Hematopoietic multipotent progenitor cell treated with erythropoietin and hydrocortisone succinate and interleukin-3 and kit ligand, for 15 days (in vitro differentiated cells): ENCODE results near the gene ROR1.
"Not testable (repeated sequence)": the region's sequence is repeated elsewhere in the genome, so short reads cannot be mapped to it uniquely, and the experiment has no call there.

Experiments
- DNase-seq: peaks from one replicate; pipeline ENCODE4 v3.0.0-alpha.2; 2015; ENCODE audit warnings: low spot score

ROR1 gene

DNA sequence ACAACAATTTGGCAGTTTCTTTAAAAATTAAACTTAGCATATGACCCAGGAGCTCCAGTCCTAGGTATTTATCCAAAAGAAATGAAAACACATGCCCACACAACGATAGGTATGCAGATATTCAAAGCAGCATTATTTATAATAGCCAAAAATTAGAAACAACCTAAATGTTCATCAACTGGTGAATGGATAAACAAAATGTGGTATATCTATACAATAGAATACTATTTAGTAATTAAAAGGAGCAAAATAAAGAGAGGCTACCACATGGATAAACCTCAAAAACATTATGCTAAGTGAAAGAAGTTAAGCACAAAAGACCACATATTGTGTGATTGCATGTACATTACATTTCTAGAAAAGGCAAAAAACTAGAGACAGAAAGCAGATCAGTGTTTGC, 51.3 kb downstream of the ROR1 start:
- DNase-seq = no peak

GRCh38 chr1:63826246-63826861, 52.5 kb downstream of the ROR1 start:
- DNase-seq = not testable (repeated sequence)

- DNase-seq = no peak
Measured at GRCh38 chr1:63827411-63828321, 53.8 kb downstream of the ROR1 start.

GRCh38 chr1:63828322-63829044, 54.7 kb downstream of the ROR1 start:
- DNase-seq = no peak

GRCh38 chr1:63829349-63830327, 55.8 kb downstream of the ROR1 start:
- no peak for DNase-seq

GRCh38 chr1:63831409-63831808, 57.6 kb downstream of the ROR1 start:
- DNase-seq = no peak

- DNase-seq = no peak
Measured at GRCh38 chr1:63833363-63834119, 59.7 kb downstream of the ROR1 start.

DNA sequence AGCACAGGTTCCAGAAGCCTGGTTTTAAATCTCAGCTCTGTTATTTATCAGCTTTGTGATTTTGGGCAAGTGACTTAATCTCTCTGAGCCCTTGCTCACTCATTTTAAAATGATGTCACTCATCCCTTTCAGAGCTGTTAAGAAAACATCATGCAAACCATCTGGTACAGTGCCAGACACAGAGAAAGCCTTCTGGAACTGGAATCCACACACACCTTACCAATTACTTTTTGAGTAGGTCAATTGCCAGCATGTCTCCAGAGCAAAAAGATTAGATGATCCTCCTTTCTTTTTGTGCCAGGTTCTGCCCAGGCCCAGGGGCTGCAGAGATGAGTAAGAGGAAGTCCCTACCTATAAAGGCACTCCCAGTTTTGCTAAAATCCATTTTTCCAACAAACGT, 61.3 kb downstream of the ROR1 start:
- DNase-seq = no peak

- no peak for DNase-seq
Measured at GRCh38 chr1:63836374-63836773, 62.6 kb downstream of the ROR1 start.

DNA sequence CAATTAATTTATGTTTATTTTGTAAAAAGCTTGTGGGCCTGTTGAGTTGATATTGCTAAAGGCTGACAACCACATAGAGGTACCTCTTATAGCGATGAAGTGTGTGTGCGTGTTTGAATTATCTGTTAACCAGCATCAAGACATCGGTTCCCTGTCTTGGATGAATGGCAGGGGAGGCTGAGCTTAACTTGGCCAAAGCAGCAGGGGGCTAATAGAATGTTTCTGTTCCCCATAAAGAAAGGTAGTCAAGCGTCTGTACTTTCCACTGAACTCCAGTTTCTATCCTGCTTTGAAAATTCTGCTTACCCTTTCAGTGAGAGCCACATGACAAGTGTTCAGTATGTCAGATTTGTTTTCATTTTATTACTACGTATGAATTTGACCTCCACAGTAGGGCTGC, 63.0 kb downstream of the ROR1 start:
- DNase-seq = no peak

DNA sequence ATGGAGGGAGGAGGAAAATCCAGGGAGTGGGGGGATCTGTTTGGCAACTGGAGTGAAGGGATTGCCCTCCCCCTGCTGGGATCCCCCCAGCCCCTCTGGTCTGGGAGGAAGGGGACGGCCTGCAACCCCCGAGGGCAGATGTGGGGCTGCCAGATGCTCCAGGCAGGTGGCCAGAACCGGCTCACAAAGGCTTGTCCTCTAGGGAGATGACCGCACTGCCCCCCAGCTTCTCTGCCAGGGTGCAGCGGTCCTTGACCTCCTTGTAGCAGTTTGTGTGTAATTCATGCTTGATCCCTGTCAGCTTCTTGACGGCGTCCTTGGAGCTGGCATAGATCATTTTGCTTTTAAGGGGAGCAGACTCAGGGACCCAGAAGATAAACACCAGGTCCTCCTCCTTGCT, 69.2 kb downstream of the ROR1 start:
- DNase-seq = no peak

DNA sequence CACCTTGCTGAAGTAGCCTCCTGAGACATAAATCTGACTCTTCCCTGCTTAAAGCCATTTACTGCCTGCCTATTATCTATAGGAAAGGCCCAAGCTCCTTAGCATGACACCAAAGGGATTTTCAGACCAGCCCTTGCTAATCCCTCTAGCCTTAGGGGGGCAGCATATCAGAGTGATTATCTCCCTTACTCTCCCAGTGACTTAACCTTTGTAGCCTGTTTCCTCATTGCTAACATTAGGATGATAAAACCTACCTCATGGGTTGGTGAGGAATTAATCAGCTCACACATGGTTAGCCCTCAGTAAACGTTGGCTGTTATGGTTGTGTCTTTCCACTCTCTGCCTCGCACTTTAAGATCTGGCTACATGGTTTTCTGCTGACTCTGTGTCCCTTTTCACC, 70.1 kb downstream of the ROR1 start:
- no peak for DNase-seq

GRCh38 chr1:63845346-63845745, 71.5 kb downstream of the ROR1 start:
- no peak for DNase-seq

- DNase-seq = no peak
Measured at GRCh38 chr1:63847308-63847910, 73.6 kb downstream of the ROR1 start.

DNA sequence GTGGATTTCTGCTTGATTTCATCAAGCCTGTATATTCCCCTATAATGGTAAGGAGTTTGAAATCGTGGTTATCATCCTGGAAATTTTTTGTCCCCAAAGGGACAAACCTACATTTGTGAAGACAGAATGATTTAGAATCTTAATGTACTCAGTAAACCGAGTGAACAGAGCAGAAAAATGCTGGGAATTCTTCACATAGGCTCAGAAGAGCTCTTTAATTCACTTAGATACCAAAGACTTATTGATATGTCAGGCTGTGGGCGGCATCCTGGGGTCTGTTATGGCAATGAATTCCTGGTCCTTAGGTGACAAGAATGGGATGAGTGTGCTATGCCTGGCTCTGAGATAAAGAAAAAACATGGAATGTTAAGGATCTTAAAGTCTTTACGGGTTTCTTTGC, 74.9 kb downstream of the ROR1 start:
- no peak for DNase-seq

GRCh38 chr1:63849149-63849548, 75.3 kb downstream of the ROR1 start:
- DNase-seq = no peak

GRCh38 chr1:63854091-63854490, 80.3 kb downstream of the ROR1 start:
- DNase-seq = no peak

GRCh38 chr1:63855942-63856341, 82.1 kb downstream of the ROR1 start:
- DNase-seq = no peak

DNA sequence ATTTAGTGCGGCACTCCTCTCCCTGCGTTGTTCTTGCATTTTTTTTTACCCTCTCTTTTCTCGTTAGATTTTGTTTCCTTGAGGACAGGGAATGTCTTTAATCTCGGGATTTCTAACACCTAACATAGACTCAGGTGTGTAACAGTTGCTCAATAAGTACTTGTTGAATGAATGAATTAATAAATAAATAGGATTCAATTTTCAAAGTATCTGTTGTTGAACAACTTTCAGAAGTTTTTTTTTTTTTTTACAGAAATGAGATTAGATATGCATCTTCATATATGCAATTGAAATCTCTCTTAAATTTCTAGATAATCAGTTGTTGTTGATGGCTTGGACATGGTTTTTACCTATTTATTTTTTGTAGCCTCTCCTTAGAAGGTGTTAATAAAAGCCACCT, 83.1 kb downstream of the ROR1 start:
- no peak for DNase-seq

DNA sequence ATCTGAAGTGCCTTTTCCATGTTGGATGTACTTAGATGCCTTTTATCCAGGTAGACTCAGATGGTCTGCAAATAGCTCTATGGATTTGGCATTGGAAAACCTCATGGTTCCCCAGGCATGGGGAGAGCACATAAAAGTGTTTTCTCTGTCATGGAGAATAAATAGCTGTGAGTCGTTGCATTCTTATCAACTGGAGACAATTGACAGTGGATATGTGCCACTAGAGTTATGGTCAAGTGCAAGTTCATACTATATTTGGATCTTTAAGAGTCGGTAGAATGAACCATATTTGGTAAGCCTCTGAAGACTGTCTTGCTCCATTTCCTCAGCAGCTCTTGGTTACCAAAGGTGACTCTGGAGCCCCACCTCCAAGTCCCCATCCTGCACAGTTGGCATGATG, 83.7 kb downstream of the ROR1 start:
- no peak for DNase-seq

DNA sequence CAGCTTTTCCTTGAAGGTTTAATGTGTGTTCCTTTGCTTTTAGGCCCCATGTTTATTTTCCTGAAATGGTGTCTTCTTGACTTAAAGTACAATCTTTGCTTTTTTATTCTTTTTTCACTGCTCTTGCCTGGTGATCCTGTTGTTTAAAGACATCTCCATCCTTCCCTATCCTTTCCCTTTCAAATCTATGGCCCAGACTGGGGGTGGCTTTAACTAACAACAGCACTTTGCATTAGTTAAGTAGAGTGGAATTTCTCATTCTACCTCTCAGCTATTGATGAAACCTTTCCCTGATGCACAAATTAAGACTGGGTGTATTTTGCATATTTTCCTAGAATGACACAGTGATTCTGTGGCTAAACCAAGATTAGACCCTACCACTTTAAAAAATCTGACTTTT, 84.3 kb downstream of the ROR1 start:
- no peak for DNase-seq
